MM.1S (cell line): Measurements from ENCODE around the gene SP8.
A peak's percentile ranks its signal among the peaks of the same experiment; 100 is the strongest.

Experiments used
- DNase-seq: peaks from one replicate; pipeline ENCODE4 v3.0.0-alpha.2; 2015
- H2AFZ ChIP-seq: fragments of 300-600 bp; sonication (generic); 2 replicates; pipeline ENCODE4 v1.6.0; 2016; ENCODE audit warnings: antibody characterized with exemption, low read length
- H3F3A ChIP-seq: fragments of 300-600 bp; sonication (generic); 2 replicates; pipeline ENCODE4 v1.6.1; 2016; ENCODE audit warnings: mild to moderate bottlenecking, antibody characterized with exemption, low read length, moderate library complexity, mixed read lengths; ENCODE audit not compliant: insufficient read depth
- H3K27ac ChIP-seq: fragments of 300-600 bp; sonication (generic); 2 replicates; pipeline ENCODE4 v1.5.1; 2016; ENCODE audit warnings: mild to moderate bottlenecking, low read length
- H3K27me3 ChIP-seq: fragments of 300-600 bp; sonication (generic); replicated peaks from 2 replicates; pipeline ENCODE4 v1.6.0; 2016; ENCODE audit warnings: low read length; ENCODE audit not compliant: insufficient read depth
- H3K36me3 ChIP-seq: fragments of 300-600 bp; sonication (generic); replicated peaks from 2 replicates; pipeline ENCODE4 v1.6.1; 2016; ENCODE audit warnings: mild to moderate bottlenecking, low read length, mixed read lengths; ENCODE audit not compliant: insufficient read depth
- H3K4me1 ChIP-seq: fragments of 300-600 bp; sonication (generic); 2 replicates; pipeline ENCODE4 v1.6.1; 2016; ENCODE audit warnings: low read length, mixed read lengths
- H3K4me2 ChIP-seq: fragments of 300-600 bp; sonication (generic); 2 replicates; pipeline ENCODE4 v1.6.0; 2016; ENCODE audit warnings: low read depth, low read length
- H3K4me3 ChIP-seq: fragments of 300-600 bp; sonication (generic); 2 replicates; pipeline ENCODE4 v1.5.1; 2016; ENCODE audit warnings: low read length, mixed read lengths
- H3K79me2 ChIP-seq: fragments of 300-600 bp; sonication (generic); 2 replicates; pipeline ENCODE4 v1.6.1; 2016; ENCODE audit warnings: mixed run types, low read length, mixed read lengths
- H3K9ac ChIP-seq: fragments of 300-600 bp; sonication (generic); 2 replicates; pipeline ENCODE4 v1.6.1; 2016; ENCODE audit warnings: low read length, mixed read lengths
- H3K9me2 ChIP-seq: fragments of 300-600 bp; sonication (generic); replicated peaks from 2 replicates; pipeline ENCODE4 v1.6.1; 2016; ENCODE audit warnings: mild to moderate bottlenecking, low read length, mixed read lengths; ENCODE audit not compliant: insufficient read depth
- H3K9me3 ChIP-seq: fragments of 300-600 bp; sonication (generic); replicated peaks from 2 replicates; pipeline ENCODE4 v1.6.1; 2016; ENCODE audit warnings: mild to moderate bottlenecking, low read length, mixed read lengths; ENCODE audit not compliant: insufficient read depth
- H4K20me1 ChIP-seq: fragments of 300-600 bp; sonication (generic); 2 replicates; pipeline ENCODE4 v1.6.1; 2016; ENCODE audit warnings: mild to moderate bottlenecking, low read length, moderate library complexity, mixed read lengths; ENCODE audit not compliant: insufficient read depth
- CTCF ChIP-seq: fragments of 300-600 bp; sonication (generic); IDR thresholded peaks from 2 replicates; pipeline ENCODE4 v1.5.1; 2016; ENCODE audit warnings: antibody characterized with exemption, low read length, mixed read lengths
- EZH2 ChIP-seq: fragments of 300-600 bp; sonication (generic); optimal IDR thresholded peaks from 2 replicates; pipeline ENCODE3; 2017; ENCODE audit warnings: low read depth, mild to moderate bottlenecking, antibody characterized with exemption, low read length, mixed read lengths
- EZH2phosphoT487 ChIP-seq: fragments of 300-600 bp; sonication (generic); IDR thresholded peaks from 2 replicates; pipeline ENCODE4 v1.6.1; 2018; ENCODE audit warnings: antibody characterized with exemption, low read length

The SP8 gene

GRCh38 chr7:20797042-20797461 lies 10.4 kb upstream of the SP8 start:
- no peaks in the 10 kb centered on the region for H3K27me3 ChIP-seq

GRCh38 chr7:20796500-20796899 lies 9.8 kb upstream of the SP8 start:
- H3F3A ChIP-seq: peaks cover 12% of the 10 kb centered on the region
- H3K4me3 ChIP-seq: peak overlapping the region; percentile 75
- no peaks in the 10 kb centered on the region for H3K79me2 ChIP-seq
- DNase-seq: peak; percentile 52
- no peak overlapping the region for H2AFZ ChIP-seq
- no peaks in the 10 kb centered on the region for H3K27me3 ChIP-seq
- H3K9me2 ChIP-seq: no peaks in the 10 kb centered on the region
- TF ChIP-seq EZH2 (no peak), EZH2phosphoT487 (no peak), CTCF (no peak)
- H4K20me1 ChIP-seq: no peaks in the 10 kb centered on the region
- H3K9ac ChIP-seq: peak overlapping the region; percentile 53; the same call in 1 of the 2 replicates
- no peaks in the 10 kb centered on the region for H3K9me3 ChIP-seq
- H3K4me1 ChIP-seq: no peaks in the 10 kb centered on the region
- no peaks in the 10 kb centered on the region for H3K36me3 ChIP-seq
- H3K27ac ChIP-seq: no peak overlapping the region
- H3K4me2 ChIP-seq: peak overlapping the region; percentile 98

More at GRCh38 chr7:20797042-20797461, 10.4 kb upstream of the SP8 start:
- Histone ChIP-seq H3K9me2 (no peaks in the 10 kb centered on the region), H3K9ac (peak overlapping the region; percentile 53), H3K4me1 (no peaks in the 10 kb centered on the region), H3K4me2 (peak overlapping the region; percentile 98), H4K20me1 (no peaks in the 10 kb centered on the region), H3K4me3 (peak overlapping the region; percentile 75), H3K36me3 (no peaks in the 10 kb centered on the region), H2AFZ (peak overlapping the region; percentile 77), H3K27ac (peak overlapping the region; percentile 65; the same call in 1 of the 2 replicates), H3F3A (peaks cover 12% of the 10 kb centered on the region), H3K79me2 (no peaks in the 10 kb centered on the region), H3K9me3 (no peaks in the 10 kb centered on the region)
- peak; percentile 31 for DNase-seq
- no peak for TF ChIP-seq CTCF
- no peak for TF ChIP-seq EZH2phosphoT487
- no peak for TF ChIP-seq EZH2

GRCh38 chr7:20795881-20796280 lies 9.2 kb upstream of the SP8 start:
- no peak overlapping the region; the same call in 1 of the 2 replicates for H3K4me2 ChIP-seq
- no peak overlapping the region for H3K27ac ChIP-seq
- no peaks in the 10 kb centered on the region for H3K79me2 ChIP-seq
- TF ChIP-seq EZH2 (no peak), EZH2phosphoT487 (no peak), CTCF (no peak)
- no peaks in the 10 kb centered on the region for H4K20me1 ChIP-seq
- no peaks in the 10 kb centered on the region for H3K36me3 ChIP-seq
- H3K9me2 ChIP-seq: no peaks in the 10 kb centered on the region
- no peak overlapping the region for H2AFZ ChIP-seq
- DNase-seq: no peak
- no peak overlapping the region for H3K4me3 ChIP-seq
- H3K4me1 ChIP-seq: no peaks in the 10 kb centered on the region
- H3K27me3 ChIP-seq: no peaks in the 10 kb centered on the region
- no peak overlapping the region for H3K9ac ChIP-seq
- no peaks in the 10 kb centered on the region for H3K9me3 ChIP-seq
- H3F3A ChIP-seq: peaks cover 12% of the 10 kb centered on the region
